ENCODE measurements around the gene SOX1. TPM values are rescaled to one million over a fixed set of nuclear protein-coding genes. Genes with fewer than 3 reads are reported as not detected.

Gene SOX1
- total RNA-seq, 1 experiment from 2014 or later, result 0.15 TPM

GRCh38 chr13:112071102-112071722 is 4.3 kb downstream of the SOX1 start (continued):
- TF ChIP-seq, protein P1, sequence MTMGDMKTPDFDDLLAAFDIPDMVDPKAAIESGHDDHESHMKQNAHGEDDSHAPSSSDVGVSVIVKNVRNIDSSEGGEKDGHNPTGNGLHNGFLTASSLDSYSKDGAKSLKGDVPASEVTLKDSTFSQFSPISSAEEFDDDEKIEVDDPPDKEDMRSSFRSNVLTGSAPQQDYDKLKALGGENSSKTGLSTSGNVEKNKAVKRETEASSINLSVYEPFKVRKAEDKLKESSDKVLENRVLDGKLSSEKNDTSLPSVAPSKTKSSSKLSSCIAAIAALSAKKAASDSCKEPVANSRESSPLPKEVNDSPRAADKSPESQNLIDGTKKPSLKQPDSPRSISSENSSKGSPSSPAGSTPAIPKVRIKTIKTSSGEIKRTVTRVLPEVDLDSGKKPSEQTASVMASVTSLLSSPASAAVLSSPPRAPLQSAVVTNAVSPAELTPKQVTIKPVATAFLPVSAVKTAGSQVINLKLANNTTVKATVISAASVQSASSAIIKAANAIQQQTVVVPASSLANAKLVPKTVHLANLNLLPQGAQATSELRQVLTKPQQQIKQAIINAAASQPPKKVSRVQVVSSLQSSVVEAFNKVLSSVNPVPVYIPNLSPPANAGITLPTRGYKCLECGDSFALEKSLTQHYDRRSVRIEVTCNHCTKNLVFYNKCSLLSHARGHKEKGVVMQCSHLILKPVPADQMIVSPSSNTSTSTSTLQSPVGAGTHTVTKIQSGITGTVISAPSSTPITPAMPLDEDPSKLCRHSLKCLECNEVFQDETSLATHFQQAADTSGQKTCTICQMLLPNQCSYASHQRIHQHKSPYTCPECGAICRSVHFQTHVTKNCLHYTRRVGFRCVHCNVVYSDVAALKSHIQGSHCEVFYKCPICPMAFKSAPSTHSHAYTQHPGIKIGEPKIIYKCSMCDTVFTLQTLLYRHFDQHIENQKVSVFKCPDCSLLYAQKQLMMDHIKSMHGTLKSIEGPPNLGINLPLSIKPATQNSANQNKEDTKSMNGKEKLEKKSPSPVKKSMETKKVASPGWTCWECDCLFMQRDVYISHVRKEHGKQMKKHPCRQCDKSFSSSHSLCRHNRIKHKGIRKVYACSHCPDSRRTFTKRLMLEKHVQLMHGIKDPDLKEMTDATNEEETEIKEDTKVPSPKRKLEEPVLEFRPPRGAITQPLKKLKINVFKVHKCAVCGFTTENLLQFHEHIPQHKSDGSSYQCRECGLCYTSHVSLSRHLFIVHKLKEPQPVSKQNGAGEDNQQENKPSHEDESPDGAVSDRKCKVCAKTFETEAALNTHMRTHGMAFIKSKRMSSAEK (CRISPR knock-in tag; IDR thresholded peaks at IDR 0.05; ENCODE audit: borderline replicate concordance), result no peak

- peak overlapping the region; percentile 68 for H3K4me3 Mint-ChIP-seq
- ATAC-seq (peak; percentile 3), DNase-seq (ENCODE audit: low spot score) (no peak)
- H3K27ac Mint-ChIP-seq, result no peak overlapping the region
- H3K27me3 Mint-ChIP-seq (ENCODE audit: low read depth), result peaks cover 78% of the 10 kb centered on the region
- peaks cover 40% of the 10 kb centered on the region for H3K4me1 Mint-ChIP-seq
- H3K9me3 Mint-ChIP-seq, result no peaks in the 10 kb centered on the region
- CTCF ChIA-PET, result interaction anchor here (0.9 to 1.6 kb wide), 7 partner anchors 10 to 567 kb away, joined by 3 to 7 read pairs (median 3); no protein-coding TSS in a partner anchor
- TF ChIP-seq ZNF396 (CRISPR knock-in tag; IDR thresholded peaks at IDR 0.05; ENCODE audit: borderline replicate concordance), result no peak
- TF ChIP-seq ATF6 (CRISPR knock-in tag; IDR thresholded peaks at IDR 0.05), result no peak
- TF ChIP-seq ZNF232 (CRISPR knock-in tag; IDR thresholded peaks at IDR 0.05), result no peak
- TF ChIP-seq CBFB (CRISPR knock-in tag; IDR thresholded peaks at IDR 0.05; ENCODE audit: low read depth), result no peak
- no peak for TF ChIP-seq ZNF671 (CRISPR knock-in tag; IDR thresholded peaks at IDR 0.05)
- TF ChIP-seq SOX15 (CRISPR knock-in tag; IDR thresholded peaks at IDR 0.05), result no peak
- no peak for TF ChIP-seq ARID4B (CRISPR knock-in tag; IDR thresholded peaks at IDR 0.05; ENCODE audit: borderline replicate concordance)
- TF ChIP-seq ZBTB21 (CRISPR knock-in tag; IDR thresholded peaks at IDR 0.05; ENCODE audit: borderline replicate concordance), result no peak
- TF ChIP-seq, protein P2, sequence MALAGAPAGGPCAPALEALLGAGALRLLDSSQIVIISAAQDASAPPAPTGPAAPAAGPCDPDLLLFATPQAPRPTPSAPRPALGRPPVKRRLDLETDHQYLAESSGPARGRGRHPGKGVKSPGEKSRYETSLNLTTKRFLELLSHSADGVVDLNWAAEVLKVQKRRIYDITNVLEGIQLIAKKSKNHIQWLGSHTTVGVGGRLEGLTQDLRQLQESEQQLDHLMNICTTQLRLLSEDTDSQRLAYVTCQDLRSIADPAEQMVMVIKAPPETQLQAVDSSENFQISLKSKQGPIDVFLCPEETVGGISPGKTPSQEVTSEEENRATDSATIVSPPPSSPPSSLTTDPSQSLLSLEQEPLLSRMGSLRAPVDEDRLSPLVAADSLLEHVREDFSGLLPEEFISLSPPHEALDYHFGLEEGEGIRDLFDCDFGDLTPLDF (CRISPR knock-in tag; IDR thresholded peaks at IDR 0.05), result no peak
- TF ChIP-seq JAZF1 (CRISPR knock-in tag; IDR thresholded peaks at IDR 0.05), result no peak
- TF ChIP-seq TCF7 (CRISPR knock-in tag; IDR thresholded peaks at IDR 0.05; ENCODE audit: low read depth), result no peak
- no peak for TF ChIP-seq ZNF121 (CRISPR knock-in tag; IDR thresholded peaks at IDR 0.05)
- no peak for TF ChIP-seq KAT7 (CRISPR knock-in tag; IDR thresholded peaks at IDR 0.05; ENCODE audit: borderline replicate concordance)
- no peak for TF ChIP-seq ZNF138 (CRISPR knock-in tag; conservative IDR thresholded peaks at IDR 0.05)
- TF ChIP-seq TEAD1 (CRISPR knock-in tag; IDR thresholded peaks at IDR 0.05), result no peak
- TF ChIP-seq, protein P3, sequence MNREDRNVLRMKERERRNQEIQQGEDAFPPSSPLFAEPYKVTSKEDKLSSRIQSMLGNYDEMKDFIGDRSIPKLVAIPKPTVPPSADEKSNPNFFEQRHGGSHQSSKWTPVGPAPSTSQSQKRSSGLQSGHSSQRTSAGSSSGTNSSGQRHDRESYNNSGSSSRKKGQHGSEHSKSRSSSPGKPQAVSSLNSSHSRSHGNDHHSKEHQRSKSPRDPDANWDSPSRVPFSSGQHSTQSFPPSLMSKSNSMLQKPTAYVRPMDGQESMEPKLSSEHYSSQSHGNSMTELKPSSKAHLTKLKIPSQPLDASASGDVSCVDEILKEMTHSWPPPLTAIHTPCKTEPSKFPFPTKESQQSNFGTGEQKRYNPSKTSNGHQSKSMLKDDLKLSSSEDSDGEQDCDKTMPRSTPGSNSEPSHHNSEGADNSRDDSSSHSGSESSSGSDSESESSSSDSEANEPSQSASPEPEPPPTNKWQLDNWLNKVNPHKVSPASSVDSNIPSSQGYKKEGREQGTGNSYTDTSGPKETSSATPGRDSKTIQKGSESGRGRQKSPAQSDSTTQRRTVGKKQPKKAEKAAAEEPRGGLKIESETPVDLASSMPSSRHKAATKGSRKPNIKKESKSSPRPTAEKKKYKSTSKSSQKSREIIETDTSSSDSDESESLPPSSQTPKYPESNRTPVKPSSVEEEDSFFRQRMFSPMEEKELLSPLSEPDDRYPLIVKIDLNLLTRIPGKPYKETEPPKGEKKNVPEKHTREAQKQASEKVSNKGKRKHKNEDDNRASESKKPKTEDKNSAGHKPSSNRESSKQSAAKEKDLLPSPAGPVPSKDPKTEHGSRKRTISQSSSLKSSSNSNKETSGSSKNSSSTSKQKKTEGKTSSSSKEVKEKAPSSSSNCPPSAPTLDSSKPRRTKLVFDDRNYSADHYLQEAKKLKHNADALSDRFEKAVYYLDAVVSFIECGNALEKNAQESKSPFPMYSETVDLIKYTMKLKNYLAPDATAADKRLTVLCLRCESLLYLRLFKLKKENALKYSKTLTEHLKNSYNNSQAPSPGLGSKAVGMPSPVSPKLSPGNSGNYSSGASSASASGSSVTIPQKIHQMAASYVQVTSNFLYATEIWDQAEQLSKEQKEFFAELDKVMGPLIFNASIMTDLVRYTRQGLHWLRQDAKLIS (CRISPR knock-in tag; IDR thresholded peaks at IDR 0.05; ENCODE audit: borderline replicate concordance), result no peak
- no peak for TF ChIP-seq CREB1 (CRISPR knock-in tag; IDR thresholded peaks at IDR 0.05)
- POLR2A ChIA-PET, result interaction anchor here (0.6 to 1.3 kb wide), 3 partner anchors 11 to 372 kb away, joined by 3 to 9 read pairs (median 4); no protein-coding TSS in a partner anchor
- no peaks in the 10 kb centered on the region for H3K36me3 Mint-ChIP-seq
These were observed 5.0 kb downstream of the SOX1 start for GRCh38 chr13:112071723-112072533.
